ENCODE data around the gene UFM1.
"Not testable (repeated sequence)": the region's sequence is repeated elsewhere in the genome, so short reads cannot be mapped to it uniquely, and the experiment has no call there.

Gene UFM1

GRCh38 chr13:38349390-38350113 lies at the start of gene UFM1:
Gene UFM1 (plus strand): TSS chr13:38349851. CDS start chr13:38349920, 69 bp downstream.
- in situ Hi-C loops (cut with MboI; ENCODE audit: low sequenced_read_pairs) = no loop called here

GRCh38 chr13:38301236-38301635 lies 48.4 kb upstream of the UFM1 start:
- in situ Hi-C loops (cut with MboI; ENCODE audit: low sequenced_read_pairs) = no loop called here

GRCh38 chr13:38303816-38304320 lies 45.8 kb upstream of the UFM1 start:
- in situ Hi-C loops (cut with MboI; ENCODE audit: low sequenced_read_pairs) = no loop called here

DNA sequence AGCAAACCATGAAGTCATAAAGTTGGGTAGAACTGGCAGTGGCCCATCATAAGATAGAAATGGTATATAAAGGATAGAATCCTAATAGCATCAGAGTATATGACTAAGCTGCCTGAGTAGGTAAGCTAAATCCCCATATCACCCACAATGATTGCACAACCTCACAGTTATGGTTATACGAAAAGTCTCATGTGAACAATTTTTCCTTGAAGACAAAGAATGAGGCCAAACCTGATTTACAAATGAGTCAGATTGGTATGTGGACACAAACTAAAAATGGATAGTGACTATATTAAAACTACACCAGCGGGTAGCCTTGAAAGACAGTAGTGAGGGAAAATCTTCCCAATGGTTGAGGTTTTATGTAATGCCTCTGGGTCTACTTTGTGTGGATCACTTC lies 40.9 kb upstream of the UFM1 start:
- in situ Hi-C loops (cut with MboI; ENCODE audit: low sequenced_read_pairs) = no loop called here

DNA sequence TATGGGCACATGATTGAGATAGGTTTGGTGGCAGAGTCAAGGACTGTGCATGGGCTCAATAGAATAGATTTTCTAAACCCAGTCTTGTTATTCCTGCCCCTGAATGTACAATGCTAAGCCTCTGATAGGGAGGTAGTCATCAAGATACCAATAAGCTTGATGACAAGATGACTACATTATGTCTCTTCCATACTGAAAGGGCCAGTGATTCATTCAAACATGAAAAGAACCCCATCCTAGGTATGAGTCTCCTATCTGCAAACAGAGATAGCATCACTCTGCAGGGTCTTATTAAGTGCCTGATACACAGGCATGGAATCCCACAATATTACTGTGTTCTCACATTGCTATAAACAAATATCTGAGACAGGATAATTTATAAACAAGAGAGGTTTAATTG lies 40.3 kb upstream of the UFM1 start:
- in situ Hi-C loops (cut with MboI; ENCODE audit: low sequenced_read_pairs) = no loop called here

- in situ Hi-C loops (cut with MboI; ENCODE audit: low sequenced_read_pairs) = not testable (repeated sequence)
These were observed 38.5 kb upstream of the UFM1 start for GRCh38 chr13:38311175-38311574.

DNA sequence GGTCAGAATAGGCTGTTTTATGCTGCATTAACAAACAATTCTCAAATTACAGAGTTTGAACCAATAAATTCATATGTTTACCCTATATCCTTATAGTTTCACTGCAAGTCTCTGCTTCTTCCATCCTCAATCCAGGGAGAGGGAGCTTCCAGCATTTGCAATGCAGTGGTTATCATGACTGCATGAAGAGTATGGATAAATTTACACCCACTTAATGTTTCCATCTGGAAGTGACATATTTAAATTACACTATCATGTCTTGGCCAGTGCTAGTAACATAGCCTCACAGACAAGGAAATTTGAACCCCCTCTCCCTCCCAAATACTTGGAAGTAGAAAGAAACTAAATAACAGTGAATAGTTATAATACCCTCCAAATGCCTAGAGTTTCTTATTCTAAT lies 33.5 kb upstream of the UFM1 start:
- in situ Hi-C loops (cut with MboI; ENCODE audit: low sequenced_read_pairs) = no loop called here

GRCh38 chr13:38321654-38322053 lies 28.0 kb upstream of the UFM1 start:
- in situ Hi-C loops (cut with MboI; ENCODE audit: low sequenced_read_pairs) = no loop called here

- in situ Hi-C loops (cut with MboI; ENCODE audit: low sequenced_read_pairs) = no loop called here
These were observed 24.2 kb upstream of the UFM1 start for GRCh38 chr13:38325426-38325825.

- in situ Hi-C loops (cut with MboI; ENCODE audit: low sequenced_read_pairs) = no loop called here
These were observed 21.0 kb upstream of the UFM1 start for GRCh38 chr13:38328699-38329098.

GRCh38 chr13:38334845-38335244 lies 14.8 kb upstream of the UFM1 start:
- in situ Hi-C loops (cut with MboI; ENCODE audit: low sequenced_read_pairs) = no loop called here

- in situ Hi-C loops (cut with MboI; ENCODE audit: low sequenced_read_pairs) = no loop called here
These were observed 11.6 kb upstream of the UFM1 start for GRCh38 chr13:38338089-38338488.

DNA sequence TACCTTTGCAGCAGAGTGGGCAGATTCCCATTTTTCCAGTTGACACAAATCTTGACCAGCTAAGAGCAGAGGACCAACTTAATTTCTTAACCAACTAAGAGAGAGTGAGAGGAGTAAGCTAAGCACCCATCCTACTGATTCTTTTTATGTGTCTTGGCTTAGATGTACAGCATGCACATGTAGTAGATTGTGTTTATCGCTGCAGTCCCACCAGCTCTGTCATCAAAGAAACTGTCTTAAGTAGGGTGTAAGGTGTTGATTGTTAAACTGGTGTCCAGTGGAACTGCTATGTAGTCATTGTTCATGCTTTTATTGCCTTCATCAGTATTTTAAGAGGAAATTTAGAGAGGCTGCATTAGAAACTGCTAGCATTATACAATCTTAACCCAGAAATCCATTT lies 9.0 kb upstream of the UFM1 start:
- in situ Hi-C loops (cut with MboI; ENCODE audit: low sequenced_read_pairs) = no loop called here

GRCh38 chr13:38341149-38341692 lies 8.4 kb upstream of the UFM1 start:
- in situ Hi-C loops (cut with MboI; ENCODE audit: low sequenced_read_pairs) = no loop called here

DNA sequence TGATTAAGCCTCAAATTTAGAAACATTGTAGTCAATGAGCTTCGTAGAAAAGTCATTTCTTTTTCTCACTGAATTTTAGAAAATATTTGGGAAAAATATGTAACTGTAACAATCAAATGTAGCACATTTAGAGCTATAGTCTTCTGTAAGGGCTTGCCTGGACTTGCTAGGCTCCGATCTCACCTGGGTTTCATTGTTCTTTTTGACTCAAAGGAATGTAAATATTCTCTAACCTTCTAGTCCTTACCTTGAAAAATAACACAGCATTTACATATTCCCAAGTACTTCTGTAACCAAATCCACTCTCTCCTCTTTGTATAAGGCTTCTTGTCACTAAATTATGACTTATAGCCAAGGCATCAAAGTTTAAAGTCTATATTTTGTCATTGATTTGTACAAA lies 2.9 kb upstream of the UFM1 start:
- in situ Hi-C loops (cut with MboI; ENCODE audit: low sequenced_read_pairs) = no loop called here

- in situ Hi-C loops (cut with MboI; ENCODE audit: low sequenced_read_pairs) = no loop called here
These were observed 726 bp upstream of the UFM1 start for GRCh38 chr13:38348861-38349389.

DNA sequence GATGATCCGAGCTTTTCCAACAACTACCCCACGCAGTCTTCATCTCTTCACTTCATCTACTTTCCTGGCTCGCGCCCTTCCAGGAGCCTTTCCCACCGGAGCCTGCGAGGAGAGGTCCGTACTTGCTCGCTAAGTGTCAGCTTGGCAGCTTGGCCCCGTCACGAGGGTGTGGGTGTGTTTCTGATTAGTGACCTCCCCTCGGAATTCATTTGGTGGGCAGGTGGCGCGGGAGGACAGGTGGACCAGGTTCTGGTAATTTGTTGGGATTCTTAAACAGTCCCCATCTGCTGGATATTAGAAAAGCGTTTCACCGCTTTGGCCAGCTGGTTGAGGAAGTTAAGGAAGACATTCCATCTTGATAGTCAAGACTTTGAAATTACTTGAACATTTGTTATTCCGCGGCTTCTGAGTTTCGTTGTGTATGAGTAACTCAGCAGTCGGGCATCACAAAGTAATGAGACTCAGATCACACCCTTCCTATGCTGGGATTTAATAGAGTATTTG lies 515 bp downstream of the UFM1 start:
- in situ Hi-C loops (cut with MboI; ENCODE audit: low sequenced_read_pairs) = no loop called here

- in situ Hi-C loops (cut with MboI; ENCODE audit: low sequenced_read_pairs) = no loop called here
These were observed 6.0 kb downstream of the UFM1 start for GRCh38 chr13:38355595-38356119.

DNA sequence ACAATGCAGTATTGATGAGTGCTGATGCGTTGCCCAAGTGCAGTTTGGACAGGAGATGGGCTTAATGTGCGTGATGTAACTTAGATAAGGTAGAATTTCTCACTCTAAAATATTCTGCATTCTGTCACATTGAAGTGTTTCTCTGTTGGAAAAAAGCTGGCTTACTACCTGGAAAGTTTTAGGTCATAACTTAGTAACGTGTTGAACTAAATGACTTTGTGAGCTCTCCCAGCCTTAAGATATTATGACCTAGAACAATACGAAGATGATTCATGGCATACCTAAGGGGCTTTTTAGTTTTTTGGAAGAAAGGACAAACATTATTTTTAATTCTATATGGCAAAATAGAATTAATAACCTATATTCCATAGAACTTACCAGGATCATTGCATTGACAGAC lies 9.0 kb downstream of the UFM1 start:
- in situ Hi-C loops (cut with MboI; ENCODE audit: low sequenced_read_pairs) = no loop called here

GRCh38 chr13:38361542-38362262 lies 12.1 kb downstream of the UFM1 start:
- in situ Hi-C loops (cut with MboI; ENCODE audit: low sequenced_read_pairs) = no loop called here

- in situ Hi-C loops (cut with MboI; ENCODE audit: low sequenced_read_pairs) = no loop called here
These were observed 13.6 kb downstream of the UFM1 start for GRCh38 chr13:38363219-38363618.

All from hTERT RPE-1 (cell line).